ENCODE data around the gene SOCS7. TPM values are rescaled to one million over a fixed set of nuclear protein-coding genes. Genes with fewer than 3 reads are reported as not detected.
A peak's percentile ranks its signal among the peaks of the same experiment; 100 is the strongest.

Gene SOCS7
- total RNA-seq: 10 to 100 TPM; 14.6 to 61.9 TPM

- H3K36me3 ChIP-seq: no peaks in the 10 kb centered on the region
- H3K27ac ChIP-seq: peak within 1 kb of the TSS; percentile 75 to 89
- TF ChIP-seq POLR2AphosphoS5 (IDR thresholded peaks at IDR 0.05) (peak; percentile 81), CTCF (IDR thresholded peaks at IDR 0.05) (peak in 1 of 4 experiments; percentile 32), POLR2A (IDR thresholded peaks at IDR 0.05) (peak; percentile 77)
- no peaks in the 10 kb centered on the region for H3K27me3 ChIP-seq (replicated peaks; ENCODE audit: insufficient read depth)
- DNase-seq (ENCODE audit: low spot score): peak; percentile 90
- H3K4me1 ChIP-seq (replicated peaks): peaks cover 11% of the 10 kb centered on the region
- WGBS: 14% methylated on average over 40 of the region's 84 CpGs
- intact Hi-C loops (cut with DNase I): loop anchor here (10.0 kb wide), 1 partner anchor 133 kb away; no protein-coding TSS in a partner anchor
- H3K9me3 ChIP-seq: no peaks in the 10 kb centered on the region
- H3K4me3 ChIP-seq: peak within 1 kb of the TSS; percentile 86 to 96
These were observed at the start of gene SOCS7 for GRCh38 chr17:38351412-38352222. SOCS7 (plus strand) TSS chr17:38351844; CDS start chr17:38352053, 209 bp downstream.

GRCh38 chr17:38315497-38315896 lies 36.1 kb upstream of the SOCS7 start:
- Histone ChIP-seq H3K4me1 (replicated peaks) (no peaks in the 10 kb centered on the region), H3K27ac (no peak overlapping the region), H3K9me3 (no peaks in the 10 kb centered on the region), H3K4me3 (no peak overlapping the region), H3K27me3 (replicated peaks; ENCODE audit: insufficient read depth) (no peaks in the 10 kb centered on the region), H3K36me3 (no peaks in the 10 kb centered on the region)
- TF ChIP-seq POLR2A (IDR thresholded peaks at IDR 0.05): no peak
- TF ChIP-seq POLR2AphosphoS5 (IDR thresholded peaks at IDR 0.05): no peak
- TF ChIP-seq CTCF (IDR thresholded peaks at IDR 0.05): no peak
- 62% methylated on average over 3 of the region's 3 CpGs for WGBS
- DNase-seq (ENCODE audit: low spot score): no peak
- intact Hi-C loops (cut with DNase I): no loop called here

GRCh38 chr17:38317081-38317480 lies 34.6 kb upstream of the SOCS7 start:
- no peaks in the 10 kb centered on the region for H3K27me3 ChIP-seq (replicated peaks; ENCODE audit: insufficient read depth)
- 77% methylated on average over 3 of the region's 3 CpGs for WGBS
- intact Hi-C loops (cut with DNase I): no loop called here
- no peak for DNase-seq (ENCODE audit: low spot score)
- no peaks in the 10 kb centered on the region for H3K9me3 ChIP-seq
- H3K36me3 ChIP-seq: no peaks in the 10 kb centered on the region
- H3K4me3 ChIP-seq: no peak overlapping the region
- no peak overlapping the region for H3K27ac ChIP-seq
- no peak for TF ChIP-seq CTCF (IDR thresholded peaks at IDR 0.05)
- TF ChIP-seq POLR2A (IDR thresholded peaks at IDR 0.05): no peak
- no peak for TF ChIP-seq POLR2AphosphoS5 (IDR thresholded peaks at IDR 0.05)
- H3K4me1 ChIP-seq (replicated peaks): no peaks in the 10 kb centered on the region

- no peak for TF ChIP-seq POLR2A (IDR thresholded peaks at IDR 0.05)
- TF ChIP-seq POLR2AphosphoS5 (IDR thresholded peaks at IDR 0.05): peak; percentile 70
- no peaks in the 10 kb centered on the region for H3K27me3 ChIP-seq (replicated peaks; ENCODE audit: insufficient read depth)
- peak; percentile 67 for DNase-seq (ENCODE audit: low spot score)
- H3K27ac ChIP-seq: peak overlapping the region; percentile 21 to 38
- WGBS: 45% methylated on average over 10 of the region's 10 CpGs
- intact Hi-C loops (cut with DNase I): no loop called here
- H3K4me1 ChIP-seq (replicated peaks): no peaks in the 10 kb centered on the region
- no peaks in the 10 kb centered on the region for H3K9me3 ChIP-seq
- H3K4me3 ChIP-seq: no peak overlapping the region
- no peaks in the 10 kb centered on the region for H3K36me3 ChIP-seq
These were observed 31.2 kb upstream of the SOCS7 start for GRCh38 chr17:38320482-38320881.

- DNase-seq (ENCODE audit: low spot score): no peak
- H3K36me3 ChIP-seq: no peaks in the 10 kb centered on the region
- no peak for TF ChIP-seq POLR2A (IDR thresholded peaks at IDR 0.05)
- peak in 2 of 4 experiments; percentile 36 to 58 for TF ChIP-seq CTCF (IDR thresholded peaks at IDR 0.05)
- no peak overlapping the region for H3K27ac ChIP-seq
- H3K4me1 ChIP-seq (replicated peaks): no peaks in the 10 kb centered on the region
- H3K27me3 ChIP-seq (replicated peaks; ENCODE audit: insufficient read depth): no peaks in the 10 kb centered on the region
- 23% methylated on average over 8 of the region's 8 CpGs for WGBS
- H3K9me3 ChIP-seq: no peaks in the 10 kb centered on the region
- intact Hi-C loops (cut with DNase I): no loop called here
- no peak overlapping the region for H3K4me3 ChIP-seq
These were observed 29.4 kb upstream of the SOCS7 start for GRCh38 chr17:38322156-38322779.

Measured in prostate gland (tissue), 2 donors.